RWPE2 (cell line): ENCODE data around the gene CCDC134.

Experiments
- ATAC-seq: fragments of 200-7000 bp; cut with Tn5 transposase; 3 replicates; pipeline ENCODE4 v1.9.1; 2021; ENCODE audit warnings: low read depth
- DNase-seq: peaks from one replicate; pipeline ENCODE4 v3.0.0-alpha.2; 2020; ENCODE audit warnings: low spot score
- H3K27ac ChIP-seq: fragments of 450-650 bp; 2 replicates; pipeline ENCODE4 v1.5.1; 2017; ENCODE audit warnings: mild to moderate bottlenecking; ENCODE audit not compliant: poor library complexity, severe bottlenecking
- H3K27me3 ChIP-seq: fragments of 250-450 bp; sonication (Bioruptor Pico); 2 replicates; pipeline ENCODE4 v1.5.1; 2021; ENCODE audit warnings: mild to moderate bottlenecking, moderate library complexity; ENCODE audit not compliant: insufficient read depth, poor library complexity, severe bottlenecking
- H3K36me3 ChIP-seq: fragments of 250-450 bp; sonication (Bioruptor Pico); 2 replicates; pipeline ENCODE4 v1.5.1; 2020; ENCODE audit warnings: low read depth, mild to moderate bottlenecking, moderate library complexity
- H3K4me1 ChIP-seq: fragments of 250-450 bp; sonication (Bioruptor Pico); 2 replicates; pipeline ENCODE4 v1.5.1; 2021; ENCODE audit warnings: mild to moderate bottlenecking, moderate library complexity; ENCODE audit not compliant: insufficient read depth, poor library complexity, severe bottlenecking
- H3K4me3 ChIP-seq: fragments of 250-450 bp; sonication (Bioruptor Pico); 2 replicates; pipeline ENCODE4 v1.5.1; 2021; ENCODE audit warnings: mild to moderate bottlenecking, moderate library complexity; ENCODE audit not compliant: severe bottlenecking
- H3K9me3 ChIP-seq: fragments of 250-450 bp; sonication (Bioruptor Pico); 2 replicates; pipeline ENCODE4 v1.5.1; 2021; ENCODE audit warnings: mild to moderate bottlenecking, moderate library complexity; ENCODE audit not compliant: severe bottlenecking
- CTCF ChIP-seq: fragments of 450-650 bp; IDR thresholded peaks from one replicate; pipeline ENCODE4 v1.5.1; 2017; ENCODE audit warnings: mild to moderate bottlenecking, moderate library complexity; ENCODE audit not compliant: poor library complexity, severe bottlenecking

Gene CCDC134

DNA sequence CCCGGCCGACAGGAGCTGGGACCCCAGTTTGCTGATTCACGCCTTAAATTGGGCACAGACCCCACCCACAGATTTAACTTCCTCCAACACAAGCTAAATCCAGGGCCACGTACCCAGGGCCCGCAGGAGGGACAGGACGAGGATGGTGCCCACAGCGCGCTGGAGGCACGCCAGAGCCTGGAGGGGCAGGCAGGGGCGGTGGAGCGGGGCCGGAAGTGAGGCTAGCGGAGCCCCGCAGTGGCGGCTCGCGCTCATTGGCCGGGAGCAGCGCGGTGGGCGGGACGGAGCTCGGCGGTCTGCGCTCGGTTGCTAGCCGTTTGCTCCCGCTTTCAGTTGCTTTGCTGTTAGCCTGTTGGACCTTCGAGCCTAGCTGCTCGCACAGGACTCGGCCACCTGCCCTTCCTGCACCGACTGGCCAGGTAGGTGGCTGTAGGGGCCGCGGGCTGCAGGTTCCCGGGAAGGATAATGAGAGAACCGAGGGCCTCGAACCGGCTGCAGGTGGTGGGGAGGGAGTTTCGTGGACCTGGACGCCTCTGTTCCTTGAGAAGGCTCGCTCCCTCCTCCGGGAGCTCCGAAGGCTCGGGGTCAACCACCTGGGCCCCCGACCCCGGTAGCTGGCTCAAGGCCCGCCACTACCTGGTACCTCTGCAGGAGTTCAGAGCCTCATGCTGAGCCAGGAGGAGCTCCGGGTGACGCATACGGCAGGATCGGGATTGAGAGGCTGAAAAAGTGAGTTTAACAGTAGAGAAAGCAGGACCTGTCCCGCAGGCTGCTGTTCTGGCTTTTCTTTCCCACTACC lies at the start of gene CCDC134:
Gene CCDC134, plus strand, starts transcription at position 332 of the 799 bp plus-strand sequence. CDS start 8,212 bp downstream, outside the sequence.
- H3K9me3 ChIP-seq: no peaks in the 10 kb centered on the region
- peak; percentile 96 for ATAC-seq
- H3K27ac ChIP-seq: peak within 1 kb of the TSS; percentile 42
- no peaks in the 10 kb centered on the region for H3K27me3 ChIP-seq
- no peaks in the 10 kb centered on the region for H3K36me3 ChIP-seq
- no peaks in the 10 kb centered on the region for H3K4me1 ChIP-seq
- peak; percentile 85 for DNase-seq
- H3K4me3 ChIP-seq: peak within 1 kb of the TSS; percentile 98
- TF ChIP-seq CTCF: no peak

DNA sequence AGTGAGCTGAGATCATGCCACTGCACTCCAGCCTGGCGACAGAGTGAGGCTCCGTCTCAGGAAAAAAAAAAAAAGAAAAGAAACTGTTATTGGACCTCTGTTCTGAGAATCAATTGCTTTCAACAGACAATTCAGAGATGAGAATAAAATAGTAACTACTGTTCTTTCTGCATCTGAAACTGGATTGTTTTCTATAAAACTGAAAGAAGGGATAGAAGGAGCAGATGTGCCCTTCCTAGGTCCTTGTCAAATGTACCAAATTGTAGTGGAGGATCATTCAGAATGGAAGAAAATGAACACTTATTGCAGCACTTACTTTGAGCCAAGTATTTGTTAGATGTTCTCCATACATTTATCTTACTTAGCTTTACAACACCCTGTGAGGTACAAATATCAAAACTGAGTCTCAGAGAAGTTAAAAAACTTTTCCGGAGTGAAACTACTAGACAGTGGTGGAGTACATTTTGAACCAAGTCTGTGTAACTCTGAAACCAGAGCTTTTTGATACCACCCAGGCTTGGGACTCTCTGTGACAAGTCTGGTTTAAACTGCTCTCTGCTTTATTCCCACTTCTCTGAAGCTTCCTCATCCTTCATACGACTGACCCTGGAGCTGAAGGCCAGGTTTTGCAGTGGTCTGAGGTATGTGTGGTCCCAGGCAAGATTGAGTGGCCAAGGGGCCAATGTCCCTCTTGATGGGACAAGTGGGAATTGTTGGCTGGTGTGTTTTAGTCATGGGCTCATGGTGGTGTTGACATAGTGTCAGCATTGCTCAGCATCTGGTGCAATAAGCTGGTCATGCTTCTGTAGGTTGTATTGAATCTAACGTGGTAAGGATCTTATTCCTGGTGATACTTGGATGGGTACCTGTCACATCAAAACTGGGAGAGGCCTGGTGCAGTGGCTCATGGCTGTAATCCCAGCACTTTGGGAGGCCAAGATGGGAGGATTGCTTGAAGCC lies 48.2 kb upstream of the CCDC134 start:
- H3K9me3 ChIP-seq: no peaks in the 10 kb centered on the region
- ATAC-seq (no peak), DNase-seq (no peak)
- no peak overlapping the region for H3K27ac ChIP-seq
- H3K36me3 ChIP-seq: no peaks in the 10 kb centered on the region
- TF ChIP-seq CTCF: no peak
- H3K4me1 ChIP-seq: no peaks in the 10 kb centered on the region
- H3K27me3 ChIP-seq: no peaks in the 10 kb centered on the region
- H3K4me3 ChIP-seq: no peak overlapping the region

- Histone ChIP-seq H3K27me3 (no peaks in the 10 kb centered on the region), H3K4me3 (no peak overlapping the region), H3K27ac (no peak overlapping the region), H3K9me3 (no peaks in the 10 kb centered on the region), H3K4me1 (no peaks in the 10 kb centered on the region), H3K36me3 (no peaks in the 10 kb centered on the region)
- ATAC-seq (no peak), DNase-seq (no peak)
- no peak for TF ChIP-seq CTCF
These were observed 46.5 kb upstream of the CCDC134 start for GRCh38 chr22:41753984-41754383.

- H3K27ac ChIP-seq: no peak overlapping the region
- no peak for DNase-seq
- H3K27me3 ChIP-seq: no peaks in the 10 kb centered on the region
- H3K36me3 ChIP-seq: no peaks in the 10 kb centered on the region
- H3K9me3 ChIP-seq: no peaks in the 10 kb centered on the region
- H3K4me3 ChIP-seq: no peak overlapping the region
- H3K4me1 ChIP-seq: no peaks in the 10 kb centered on the region
- ATAC-seq: no peak
- no peak for TF ChIP-seq CTCF
These were observed 43.0 kb upstream of the CCDC134 start for GRCh38 chr22:41757502-41757901.
